SU-DHL-6 (cell line): ENCODE measurements around the gene ESX1.

Experiments used
- H2AFZ ChIP-seq: fragments of 200-600 bp; sonication (generic); 2 replicates; pipeline ENCODE4 v1.6.1; 2014; ENCODE audit warnings: low read depth, mild to moderate bottlenecking, moderate library complexity, mixed read lengths, antibody characterized with exemption, low read length; ENCODE audit not compliant: severe bottlenecking
- H3F3A ChIP-seq: fragments of 200-600 bp; shearing (Covaris generic); 2 replicates; pipeline ENCODE4 v1.6.0; 2016; ENCODE audit warnings: antibody characterized with exemption, mild to moderate bottlenecking; ENCODE audit not compliant: insufficient read depth
- H3K27ac ChIP-seq: fragments of 200-600 bp; sonication (generic); 2 replicates; pipeline ENCODE4 v1.5.1; 2016; ENCODE audit warnings: low read depth, mild to moderate bottlenecking, low read length, moderate library complexity, mixed read lengths
- H3K27me3 ChIP-seq: fragments of 200-600 bp; sonication (generic), shearing (Covaris generic); 2 replicates; pipeline ENCODE4 v1.6.0; 2014; ENCODE audit warnings: mild to moderate bottlenecking, low read length
- H3K36me3 ChIP-seq: fragments of 200-600 bp; sonication (generic); 2 replicates; pipeline ENCODE4 v1.6.1; 2014; ENCODE audit warnings: mild to moderate bottlenecking, low read length, mixed read lengths
- H3K4me2 ChIP-seq: fragments of 300-600, 200-600 bp; shearing (Covaris generic), sonication (generic); 2 replicates; pipeline ENCODE4 v1.6.0; 2014; ENCODE audit warnings: low read length, low read depth, mild to moderate bottlenecking; ENCODE audit not compliant: poor library complexity, severe bottlenecking
- H3K4me3 ChIP-seq: fragments of 200-600 bp; sonication (generic); 2 replicates; pipeline ENCODE4 v1.5.1; 2014; ENCODE audit warnings: antibody characterized with exemption, low read length, mild to moderate bottlenecking, mixed read lengths; ENCODE audit not compliant: insufficient read depth, poor library complexity, severe bottlenecking
- H3K79me2 ChIP-seq: fragments of 200-600 bp; sonication (generic); 2 replicates; pipeline ENCODE4 v1.6.1; 2014; ENCODE audit warnings: mild to moderate bottlenecking, low read length, moderate library complexity; ENCODE audit not compliant: insufficient read depth
- H3K9ac ChIP-seq: fragments of 200-600 bp; sonication (generic); 2 replicates; pipeline ENCODE4 v1.7.0; 2014; ENCODE audit warnings: mild to moderate bottlenecking, low read length
- H3K9me2 ChIP-seq: fragments of 200-600 bp; sonication (generic); replicated peaks from 2 replicates; pipeline ENCODE4 v1.6.1; 2014; ENCODE audit warnings: low read length; ENCODE audit not compliant: insufficient read depth
- H3K9me3 ChIP-seq: fragments of 200-600 bp; sonication (generic); 2 replicates; pipeline ENCODE4 v1.6.1; 2014; ENCODE audit warnings: low read length, mixed read lengths; ENCODE audit not compliant: insufficient read depth
- H4K20me1 ChIP-seq: fragments of 200-600 bp; sonication (generic); 2 replicates; pipeline ENCODE4 v1.6.1; 2014; ENCODE audit warnings: low read depth, mild to moderate bottlenecking, antibody characterized with exemption, low read length, moderate library complexity, mixed read lengths
- CTCF ChIP-seq: fragments of 200-600 bp; sonication (generic); IDR thresholded peaks from one replicate; pipeline ENCODE4 v1.5.1; 2017; ENCODE audit warnings: antibody characterized with exemption, mild to moderate bottlenecking, low read length, moderate library complexity; ENCODE audit not compliant: insufficient read depth, poor library complexity, severe bottlenecking
- EZH2phosphoT487 ChIP-seq: fragments of 200-600 bp; sonication (generic), shearing (Covaris generic); conservative IDR thresholded peaks from 2 replicates; pipeline ENCODE4 v1.6.1; 2018; ENCODE audit warnings: mild to moderate bottlenecking, antibody characterized with exemption, low read length, moderate library complexity, mixed read lengths

ESX1 gene

GRCh38 chrX:104254442-104255115 lies at the start of gene ESX1:
ESX1 (minus strand) TSS chrX:104254933; CDS start chrX:104254849, 84 bp downstream.
- H3K9me3 ChIP-seq, result no peaks in the 10 kb centered on the region
- no peaks in the 10 kb centered on the region for H3K36me3 ChIP-seq
- H3K4me3 ChIP-seq, result no peak within 1 kb of the TSS
- no peak within 1 kb of the TSS for H3K4me2 ChIP-seq
- TF ChIP-seq CTCF (no peak), EZH2phosphoT487 (no peak)
- no peak within 1 kb of the TSS for H3K9ac ChIP-seq
- no peaks in the 10 kb centered on the region for H3K9me2 ChIP-seq
- no peak within 1 kb of the TSS for H3K27ac ChIP-seq
- H3F3A ChIP-seq, result no peaks in the 10 kb centered on the region
- H2AFZ ChIP-seq, result no peak within 1 kb of the TSS
- no peaks in the 10 kb centered on the region for H4K20me1 ChIP-seq
- no peaks in the 10 kb centered on the region for H3K79me2 ChIP-seq
- no peaks in the 10 kb centered on the region for H3K27me3 ChIP-seq

GRCh38 chrX:104295636-104296035 lies 40.9 kb upstream of the ESX1 start:
- no peak overlapping the region for H2AFZ ChIP-seq
- no peaks in the 10 kb centered on the region for H3K9me3 ChIP-seq
- no peaks in the 10 kb centered on the region for H3K9me2 ChIP-seq
- no peaks in the 10 kb centered on the region for H3K36me3 ChIP-seq
- no peaks in the 10 kb centered on the region for H3K79me2 ChIP-seq
- no peaks in the 10 kb centered on the region for H3F3A ChIP-seq
- H3K9ac ChIP-seq, result no peak overlapping the region
- H3K4me2 ChIP-seq, result no peak overlapping the region
- no peak for TF ChIP-seq CTCF
- TF ChIP-seq EZH2phosphoT487, result no peak
- H4K20me1 ChIP-seq, result no peaks in the 10 kb centered on the region
- no peaks in the 10 kb centered on the region for H3K27me3 ChIP-seq
- no peak overlapping the region for H3K4me3 ChIP-seq
- H3K27ac ChIP-seq, result no peak overlapping the region

GRCh38 chrX:104288961-104289360 lies 34.2 kb upstream of the ESX1 start:
- H3K27ac ChIP-seq, result no peak overlapping the region
- H3K4me3 ChIP-seq, result no peak overlapping the region
- no peak overlapping the region for H2AFZ ChIP-seq

More at GRCh38 chrX:104288961-104289360, 34.2 kb upstream of the ESX1 start:
- TF ChIP-seq CTCF, result no peak
- no peak for TF ChIP-seq EZH2phosphoT487
- no peaks in the 10 kb centered on the region for H3F3A ChIP-seq
- H3K79me2 ChIP-seq, result no peaks in the 10 kb centered on the region
- H3K36me3 ChIP-seq, result no peaks in the 10 kb centered on the region
- H3K9me3 ChIP-seq, result no peaks in the 10 kb centered on the region
- H3K9me2 ChIP-seq, result no peaks in the 10 kb centered on the region
- no peak overlapping the region for H3K9ac ChIP-seq
- H3K27me3 ChIP-seq, result no peaks in the 10 kb centered on the region
- no peaks in the 10 kb centered on the region for H4K20me1 ChIP-seq
- H3K4me2 ChIP-seq, result no peak overlapping the region
